ENCODE results near the gene TRAF4. TPM values are rescaled to one million over a fixed set of nuclear protein-coding genes. Genes with fewer than 3 reads are reported as not detected.
A peak's percentile ranks its signal among the peaks of the same experiment; 100 is the strongest.

TRAF4 gene
- polyA plus RNA-seq, 3 donors: 0.33 to 38.0 (median 1.0) TPM

- H3K27me3 ChIP-seq (ENCODE audit: control insufficient read depth in 2 of 2, insufficient read depth in 2 of 2, low read length in 2 of 2): no peaks in the 10 kb centered on the region
- no peaks in the 10 kb centered on the region for H3K4me1 Mint-ChIP-seq
- no peaks in the 10 kb centered on the region for H3K4me1 ChIP-seq (ENCODE audit: control insufficient read depth in 1 of 2, insufficient read depth in 2 of 2, low read length in 2 of 2)
- peaks cover 22% of the 10 kb centered on the region for H4K20me1 ChIP-seq (ENCODE audit: insufficient read depth, low read length)
- no peak overlapping the region for H3K27ac Mint-ChIP-seq
- intact Hi-C loops (cut with micrococcal nuclease): no loop called here
- no peak overlapping the region for H3K4me2 ChIP-seq (replicated peaks; ENCODE audit: extremely low read depth, low read length, poor library complexity, severe bottlenecking)
- H3K36me3 ChIP-seq (replicated peaks in 1 of 2; ENCODE audit: control insufficient read depth in 1 of 2, insufficient read depth in 2 of 2, low read length in 2 of 2): peaks cover 91 to 98% of the 10 kb centered on the region in 2 donors
- no peak overlapping the region for H3K4me3 Mint-ChIP-seq
- 97% methylated on average over 8 of the region's 8 CpGs for WGBS (ENCODE audit: insufficient coverage)
- H3K27me3 Mint-ChIP-seq (ENCODE audit: low read depth in 3 of 3): peaks cover 0 to 2% (median 0%) of the 10 kb centered on the region in 3 donors
- H3K36me3 Mint-ChIP-seq: peaks cover 93 to 98% of the 10 kb centered on the region in 2 donors
- no peak overlapping the region for H3K9ac ChIP-seq (ENCODE audit: insufficient read depth, low read length, poor library complexity, severe bottlenecking)
- H3K27ac ChIP-seq (ENCODE audit: low read depth in 1 of 2, low read length in 2 of 2): no peak overlapping the region
- TF ChIP-seq CTCF (IDR thresholded peaks at IDR 0.05): no peak
- H3K9me3 Mint-ChIP-seq: no peaks in the 10 kb centered on the region
- no peak overlapping the region for H2AFZ ChIP-seq (ENCODE audit: insufficient read depth, low read depth, low read length, poor library complexity, severe bottlenecking)
- H3K9me3 ChIP-seq (replicated peaks in 1 of 2; ENCODE audit: control insufficient read depth in 1 of 2, insufficient read depth in 1 of 2, low read length in 2 of 2): no peaks in the 10 kb centered on the region
- no peak overlapping the region for H3K4me3 ChIP-seq (replicated peaks in 1 of 3; ENCODE audit: low read depth in 2 of 3, low read length in 3 of 3)
- no peak for DNase-seq
- H3K79me2 ChIP-seq (ENCODE audit: insufficient read depth, low read length): no peaks in the 10 kb centered on the region
Measured at GRCh38 chr17:28700278-28700677, 43.5 kb upstream of the TRAF4 start.

GRCh38 chr17:28700830-28701492 lies 42.9 kb upstream of the TRAF4 start:
- H3K79me2 ChIP-seq (ENCODE audit: insufficient read depth, low read length): no peaks in the 10 kb centered on the region
- H3K9ac ChIP-seq (ENCODE audit: insufficient read depth, low read length, poor library complexity, severe bottlenecking): no peak overlapping the region
- H2AFZ ChIP-seq (ENCODE audit: insufficient read depth, low read depth, low read length, poor library complexity, severe bottlenecking): no peak overlapping the region
- DNase-seq: no peak
- no peaks in the 10 kb centered on the region for H3K4me1 ChIP-seq (ENCODE audit: control insufficient read depth in 1 of 2, insufficient read depth in 2 of 2, low read length in 2 of 2)
- no peak overlapping the region for H3K4me3 ChIP-seq (replicated peaks in 1 of 3; ENCODE audit: low read depth in 2 of 3, low read length in 3 of 3)
- 99% methylated on average over 9 of the region's 10 CpGs for WGBS (ENCODE audit: insufficient coverage)
- Mint-ChIP-seq H3K27ac (peak overlapping the region in 3 of 7 donors; percentile 26 to 69 (median 37)), H3K4me3 (no peak overlapping the region), H3K4me1 (no peaks in the 10 kb centered on the region), H3K9me3 (no peaks in the 10 kb centered on the region), H3K36me3 (peaks cover 89 to 96% of the 10 kb centered on the region in 2 donors), H3K27me3 (ENCODE audit: low read depth in 3 of 3) (peaks cover 0 to 2% (median 2%) of the 10 kb centered on the region in 3 donors)
- H3K9me3 ChIP-seq (replicated peaks in 1 of 2; ENCODE audit: control insufficient read depth in 1 of 2, insufficient read depth in 1 of 2, low read length in 2 of 2): no peaks in the 10 kb centered on the region
- peaks cover 86 to 97% of the 10 kb centered on the region in 2 donors for H3K36me3 ChIP-seq (replicated peaks in 1 of 2; ENCODE audit: control insufficient read depth in 1 of 2, insufficient read depth in 2 of 2, low read length in 2 of 2)
- H3K27me3 ChIP-seq (ENCODE audit: control insufficient read depth in 2 of 2, insufficient read depth in 2 of 2, low read length in 2 of 2): no peaks in the 10 kb centered on the region
- no peak for TF ChIP-seq CTCF (IDR thresholded peaks at IDR 0.05)
- intact Hi-C loops (cut with micrococcal nuclease): no loop called here
- no peak overlapping the region for H3K27ac ChIP-seq (ENCODE audit: low read depth in 1 of 2, low read length in 2 of 2)
- peaks cover 22% of the 10 kb centered on the region for H4K20me1 ChIP-seq (ENCODE audit: insufficient read depth, low read length)
- H3K4me2 ChIP-seq (replicated peaks; ENCODE audit: extremely low read depth, low read length, poor library complexity, severe bottlenecking): no peak overlapping the region
